ENCODE data around the gene FOXRED1.
"Not testable (repeated sequence)": the region's sequence is repeated elsewhere in the genome, so short reads cannot be mapped to it uniquely, and the experiment has no call there.

FOXRED1 gene

GRCh38 chr11:126277780-126278179, 8.8 kb downstream of the FOXRED1 start:
- no peak for DNase-seq

- DNase-seq = no peak
These were observed 10.2 kb downstream of the FOXRED1 start for GRCh38 chr11:126279191-126279590.

- DNase-seq = no peak
These were observed 11.6 kb downstream of the FOXRED1 start for GRCh38 chr11:126280595-126280994.

DNA sequence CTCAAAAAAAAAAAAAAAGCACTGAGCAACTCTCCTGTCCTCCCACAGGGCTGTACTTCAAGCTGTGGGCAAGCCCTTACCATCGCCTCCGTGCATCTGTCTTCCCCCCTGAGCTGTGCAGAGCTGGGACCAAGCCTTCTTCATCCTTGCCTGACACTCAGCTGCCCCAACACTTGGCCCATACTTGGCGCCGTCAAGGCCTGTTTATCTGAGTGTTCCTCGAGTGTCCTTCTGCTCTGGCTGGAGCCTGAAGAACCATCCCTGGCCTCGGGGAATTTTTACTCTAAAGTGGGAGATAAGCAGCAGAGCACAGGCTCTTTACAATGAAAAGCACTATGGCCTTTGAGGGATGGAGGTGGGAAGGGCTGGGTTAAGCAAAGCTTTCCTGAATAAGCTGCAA, 12.3 kb downstream of the FOXRED1 start:
- no peak for DNase-seq

GRCh38 chr11:126281666-126282175, 12.8 kb downstream of the FOXRED1 start:
- DNase-seq = no peak

GRCh38 chr11:126282361-126282735, 13.4 kb downstream of the FOXRED1 start:
- DNase-seq = peak; percentile 37 to 42

DNA sequence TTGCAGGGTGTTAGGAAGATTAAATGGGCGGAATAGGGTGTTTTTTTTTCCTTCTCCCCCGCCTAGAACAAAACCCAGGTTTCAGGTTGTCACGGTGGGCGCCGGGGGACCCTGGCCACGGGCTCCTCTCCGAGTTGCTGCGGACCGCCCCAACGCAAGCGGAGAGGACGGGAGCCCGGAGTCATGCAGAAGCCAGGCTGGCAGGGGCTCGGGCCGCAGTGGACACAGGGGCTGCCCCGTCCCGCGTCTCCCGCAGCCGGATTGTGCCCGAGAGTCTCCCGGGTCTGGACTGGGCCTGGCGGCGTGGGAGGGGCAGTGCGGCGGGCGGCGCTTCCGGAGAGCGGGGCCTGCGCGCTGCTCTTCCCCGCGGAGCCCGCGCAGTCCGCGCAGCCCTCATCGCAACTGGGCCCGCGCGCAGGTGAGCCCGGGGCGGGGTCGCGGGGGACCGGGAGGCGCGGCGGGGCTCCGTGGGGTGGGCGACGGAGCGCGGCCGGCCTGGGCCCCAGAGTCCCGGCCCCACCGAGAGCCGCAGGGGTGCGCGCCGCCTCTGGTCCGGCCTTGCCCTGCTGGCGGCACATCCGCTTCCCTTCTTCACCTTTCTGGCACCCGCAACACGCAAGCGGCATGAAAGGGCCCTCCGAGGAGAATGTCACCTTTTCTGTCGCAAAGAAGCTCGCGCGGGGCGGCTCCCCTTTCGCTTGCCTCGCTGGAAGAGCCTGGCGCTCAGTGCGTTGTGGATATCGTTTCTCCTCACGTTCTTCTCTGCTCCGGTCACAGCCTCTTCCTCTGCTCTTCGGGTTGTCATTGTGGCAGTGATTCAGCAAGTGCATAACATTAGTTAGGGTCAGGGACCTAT, 14.0 kb downstream of the FOXRED1 start, which contains the start of gene TIRAP:
TIRAP (plus strand) TSS at position 358 of the 856 bp plus-strand sequence. CDS start 7,802 bp downstream, outside the sequence.
- DNase-seq = peak; percentile 62

DNA sequence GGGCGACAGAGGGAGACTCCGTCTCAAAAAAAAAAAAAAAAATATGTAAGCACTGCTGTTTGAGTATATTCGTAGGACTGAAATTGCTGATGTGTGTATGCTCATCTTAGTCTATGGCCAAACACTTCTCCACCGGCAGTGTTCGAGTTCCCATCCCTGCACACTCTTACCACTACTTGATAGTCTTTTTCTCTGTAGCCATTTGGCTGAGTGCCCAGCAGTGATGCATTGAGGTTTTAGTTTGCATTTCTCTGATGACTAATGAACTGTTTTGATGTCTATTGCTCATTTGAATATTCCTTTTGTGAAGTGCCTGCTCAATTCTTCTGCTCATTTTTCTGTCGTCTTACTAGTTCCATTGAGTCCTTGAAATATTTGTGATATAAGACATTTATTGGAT, 15.9 kb downstream of the FOXRED1 start:
- DNase-seq = peak; percentile 90

GRCh38 chr11:126288237-126288636, 19.3 kb downstream of the FOXRED1 start:
- no peak for DNase-seq

DNA sequence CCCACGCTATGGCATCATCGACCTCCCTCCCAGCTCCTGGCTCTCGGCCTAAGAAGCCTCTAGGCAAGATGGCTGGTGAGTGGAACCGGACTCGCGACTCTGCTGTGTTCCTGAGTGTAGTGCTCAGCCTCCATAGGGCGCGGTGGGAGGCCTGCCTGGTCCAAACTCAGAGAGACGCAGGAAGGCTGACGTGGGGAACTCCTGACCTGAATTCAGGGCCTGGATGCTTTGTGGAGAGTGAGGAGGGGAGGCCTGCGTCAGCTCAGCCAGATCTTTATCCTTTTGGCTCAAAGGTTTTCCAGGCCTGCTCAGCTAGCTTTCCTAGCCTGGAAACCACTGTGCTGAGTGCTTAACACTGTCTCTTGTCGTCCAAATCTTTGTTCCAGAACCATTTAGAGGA, 21.9 kb downstream of the FOXRED1 start:
- no peak for DNase-seq

DNA sequence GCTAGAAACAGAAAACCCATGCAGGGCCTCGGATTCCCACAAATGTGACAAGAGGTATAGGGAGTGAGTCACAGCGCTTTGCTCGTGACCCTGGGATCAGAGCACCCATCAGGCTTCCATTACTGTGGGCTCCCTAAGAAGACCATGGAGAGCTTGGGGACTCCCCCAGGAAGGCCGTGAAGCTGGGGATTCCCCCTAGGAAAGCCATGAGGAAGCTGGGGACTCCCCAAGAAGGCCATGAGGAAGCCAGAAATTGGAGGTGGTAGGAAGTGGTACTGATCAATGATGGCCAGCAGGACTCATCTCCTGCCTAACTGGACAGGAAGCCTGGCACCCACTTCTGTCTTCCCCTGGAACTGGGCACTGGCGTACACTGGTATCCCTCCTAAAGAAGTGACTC, 24.8 kb downstream of the FOXRED1 start:
- DNase-seq = no peak

- DNase-seq = no peak
These were observed 28.1 kb downstream of the FOXRED1 start for GRCh38 chr11:126297004-126297403.

DNA sequence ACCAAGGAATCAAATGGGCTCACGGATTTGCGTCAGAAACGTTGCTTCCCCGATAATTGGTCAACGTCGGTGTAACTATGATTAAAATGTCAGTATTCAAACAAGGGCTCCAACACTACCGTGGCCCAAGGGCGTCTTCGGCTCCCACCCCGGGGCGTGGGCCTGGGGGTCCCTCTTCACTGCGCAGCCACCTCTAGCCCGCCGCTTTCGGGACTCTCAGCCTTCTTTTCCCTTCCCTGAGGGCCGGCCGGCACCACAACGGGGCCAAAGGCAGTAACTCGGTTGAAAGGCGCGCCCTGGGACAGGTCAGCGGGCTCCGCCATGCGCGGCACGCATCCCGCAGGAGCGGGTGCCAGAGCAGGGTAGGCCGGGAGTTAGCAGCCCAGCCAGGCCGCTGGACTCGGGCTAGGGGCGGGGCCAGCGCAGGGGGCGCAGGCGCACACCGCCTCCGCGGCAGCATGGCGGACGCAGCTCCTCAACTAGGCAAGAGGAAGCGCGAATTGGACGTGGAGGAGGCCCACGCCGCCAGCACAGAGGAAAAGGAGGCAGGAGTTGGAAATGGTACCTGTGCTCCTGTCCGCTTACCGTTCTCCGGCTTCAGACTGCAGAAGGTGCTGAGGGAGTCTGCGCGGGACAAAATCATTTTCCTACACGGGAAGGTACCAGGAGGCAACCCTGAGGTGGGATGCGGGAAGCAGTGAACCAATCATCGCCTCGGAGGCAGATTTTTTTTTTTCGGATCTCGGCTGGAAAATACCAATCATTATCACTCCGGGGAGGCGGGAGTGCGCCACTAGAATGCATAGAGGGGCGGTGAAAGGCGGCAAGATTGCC, 34.9 kb downstream of the FOXRED1 start, which contains the start of gene DCPS:
DCPS (plus strand) TSS at position 438 of the 834 bp plus-strand sequence; CDS start at position 459, 21 bp downstream.
- DNase-seq = peak; percentile 87 to 89

DNA sequence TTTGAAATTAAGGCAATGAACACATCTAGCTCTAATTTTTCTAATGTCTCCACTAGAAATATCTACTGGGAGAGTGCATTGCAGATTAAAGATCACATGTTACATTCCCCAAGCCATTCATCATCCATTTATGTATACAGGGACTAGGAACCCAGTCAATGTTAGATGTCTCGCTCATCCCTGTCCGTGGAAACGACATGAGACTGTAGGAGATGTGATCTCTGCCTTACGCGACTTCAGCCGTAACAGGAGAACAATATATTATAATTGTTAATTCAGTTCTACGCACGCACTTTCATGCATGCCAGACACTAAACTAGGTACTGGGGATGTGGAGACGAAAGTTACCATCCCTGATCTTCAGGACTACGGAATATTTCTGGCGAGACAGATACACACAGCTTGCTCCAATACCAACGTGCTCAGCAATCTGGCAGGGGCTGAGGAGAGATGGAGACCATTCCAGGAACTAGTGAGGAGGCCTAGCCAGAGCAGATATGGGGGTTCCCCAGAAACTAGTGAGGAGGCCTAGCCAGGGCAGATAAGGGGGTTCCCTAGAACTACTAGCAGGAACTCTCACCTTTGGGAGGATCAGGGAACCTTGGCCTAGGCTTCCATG, 35.6 kb downstream of the FOXRED1 start:
- DNase-seq = no peak

GRCh38 chr11:126305699-126306098, 36.7 kb downstream of the FOXRED1 start:
- no peak for DNase-seq

- DNase-seq = no peak
These were observed 38.8 kb downstream of the FOXRED1 start for GRCh38 chr11:126307706-126308105.

DNA sequence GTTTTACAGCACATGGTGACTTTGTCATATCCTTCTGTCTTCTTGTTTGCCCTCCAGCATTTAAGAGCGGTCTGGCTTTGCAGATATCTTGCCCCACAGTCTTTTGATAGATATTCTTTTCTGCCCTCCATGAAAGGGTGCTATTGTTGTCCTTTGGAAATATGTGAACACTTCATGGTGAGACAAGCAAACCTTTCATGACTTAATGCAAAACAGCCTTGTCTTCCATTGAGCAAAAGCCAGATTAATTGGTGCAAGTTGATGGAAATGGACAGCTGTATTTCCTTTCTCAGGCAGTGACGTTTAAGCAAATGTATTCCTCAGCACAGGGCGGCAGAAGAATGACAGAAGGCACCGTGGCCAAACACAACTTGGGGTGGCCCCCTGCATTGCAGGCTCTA, 39.3 kb downstream of the FOXRED1 start:
- no peak for DNase-seq

DNA sequence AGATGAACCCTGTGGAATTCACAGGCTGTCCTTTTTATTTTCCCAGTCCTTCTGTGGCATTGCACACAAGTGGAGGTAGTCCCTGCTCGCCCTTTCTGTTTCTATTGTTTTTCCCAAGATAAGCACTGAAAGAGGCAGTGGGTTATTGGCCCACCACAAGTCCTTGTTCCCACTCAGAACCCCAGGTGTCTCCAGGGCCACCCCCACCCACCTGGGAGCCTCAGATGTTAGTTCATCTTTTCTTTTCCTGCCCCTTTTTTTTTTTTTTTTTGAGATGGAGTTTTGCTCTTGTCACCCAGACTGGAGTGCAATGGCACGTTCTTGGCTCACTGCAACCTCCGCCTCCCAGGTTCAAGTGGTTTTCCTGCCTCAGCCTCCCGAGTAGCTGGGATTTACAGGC, 39.8 kb downstream of the FOXRED1 start:
- DNase-seq = not testable (repeated sequence)

GRCh38 chr11:126310200-126310991, 41.4 kb downstream of the FOXRED1 start:
- DNase-seq = peak; percentile 65 to 68

- DNase-seq = no peak
These were observed 42.0 kb downstream of the FOXRED1 start for GRCh38 chr11:126310992-126311310.

- DNase-seq = no peak
These were observed 42.7 kb downstream of the FOXRED1 start for GRCh38 chr11:126311401-126312291.

All from stimulated activated CD4-positive, alpha-beta T cell treated with anti-CD3 and anti-CD28 coated beads, Interleukin-2, amount 100 ng/mL, for 24 hours (primary cell).